K562 (cell line): Measurements from ENCODE around the gene TBC1D16.

Source experiments
- NCOR1 ChIP-seq: fragments of 450-650 bp; IDR thresholded peaks from 2 replicates; pipeline ENCODE4 v1.6.1; 2016; ENCODE audit warnings: mild to moderate bottlenecking, moderate library complexity
- POLR2AphosphoS5 ChIP-seq: IDR thresholded peaks from 2 replicates; pipeline ENCODE4 v1.6.1; 2011; ENCODE audit warnings: mild to moderate bottlenecking, low read depth, low read length, moderate library complexity; ENCODE audit not compliant: control insufficient read depth, insufficient read depth
- TRIM28 ChIP-seq: fragments of 450-650 bp; IDR thresholded peaks from 2 replicates; pipeline ENCODE4 v1.6.1; 2017

DNA sequence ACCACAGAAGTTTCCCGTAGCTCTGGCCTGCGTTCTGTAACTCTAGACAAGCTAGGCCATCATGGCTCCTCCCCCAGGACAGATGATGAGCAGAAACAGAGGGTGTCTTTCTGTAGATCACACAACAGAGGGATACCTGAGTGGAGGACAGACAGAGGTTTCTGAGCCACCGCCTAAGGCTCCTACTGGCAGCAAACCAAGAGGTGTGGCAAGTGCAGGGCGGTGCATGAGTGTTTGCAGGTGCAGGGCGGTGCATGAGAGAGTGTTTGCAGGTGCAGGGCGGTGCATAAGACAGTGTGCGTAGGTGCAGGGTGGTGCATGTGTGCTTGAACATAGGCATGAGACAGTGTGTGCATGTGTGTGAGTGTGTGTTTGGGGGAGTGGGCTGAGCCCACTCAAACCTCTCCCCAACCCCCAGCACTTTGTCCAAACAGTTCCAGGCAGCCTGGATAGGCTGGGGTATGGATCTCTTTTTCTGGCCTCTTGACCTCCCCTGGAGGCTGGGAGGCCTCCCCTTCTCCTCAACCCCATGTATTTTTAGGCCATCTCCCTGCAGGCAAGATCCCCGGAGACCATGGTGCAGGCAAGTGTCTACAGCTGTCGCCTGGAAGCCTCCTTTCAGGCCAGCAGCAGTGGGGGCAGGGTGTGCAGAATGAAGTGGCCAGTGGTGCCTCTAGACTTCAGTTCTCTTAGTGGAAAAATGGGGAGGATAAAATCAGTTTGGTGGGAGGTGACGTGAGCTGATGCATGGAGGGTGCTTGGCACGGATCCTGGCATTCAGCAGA, 143.0 kb downstream of the TBC1D16 start:
- TF ChIP-seq POLR2AphosphoS5 = no peak
- TF ChIP-seq TRIM28 = no peak
- no peak for TF ChIP-seq NCOR1
